ENCODE measurements around the gene NAT16.
"Not testable (repeated sequence)": the region's sequence is repeated elsewhere in the genome, so short reads cannot be mapped to it uniquely, and the experiment has no call there.

The NAT16 gene

DNA sequence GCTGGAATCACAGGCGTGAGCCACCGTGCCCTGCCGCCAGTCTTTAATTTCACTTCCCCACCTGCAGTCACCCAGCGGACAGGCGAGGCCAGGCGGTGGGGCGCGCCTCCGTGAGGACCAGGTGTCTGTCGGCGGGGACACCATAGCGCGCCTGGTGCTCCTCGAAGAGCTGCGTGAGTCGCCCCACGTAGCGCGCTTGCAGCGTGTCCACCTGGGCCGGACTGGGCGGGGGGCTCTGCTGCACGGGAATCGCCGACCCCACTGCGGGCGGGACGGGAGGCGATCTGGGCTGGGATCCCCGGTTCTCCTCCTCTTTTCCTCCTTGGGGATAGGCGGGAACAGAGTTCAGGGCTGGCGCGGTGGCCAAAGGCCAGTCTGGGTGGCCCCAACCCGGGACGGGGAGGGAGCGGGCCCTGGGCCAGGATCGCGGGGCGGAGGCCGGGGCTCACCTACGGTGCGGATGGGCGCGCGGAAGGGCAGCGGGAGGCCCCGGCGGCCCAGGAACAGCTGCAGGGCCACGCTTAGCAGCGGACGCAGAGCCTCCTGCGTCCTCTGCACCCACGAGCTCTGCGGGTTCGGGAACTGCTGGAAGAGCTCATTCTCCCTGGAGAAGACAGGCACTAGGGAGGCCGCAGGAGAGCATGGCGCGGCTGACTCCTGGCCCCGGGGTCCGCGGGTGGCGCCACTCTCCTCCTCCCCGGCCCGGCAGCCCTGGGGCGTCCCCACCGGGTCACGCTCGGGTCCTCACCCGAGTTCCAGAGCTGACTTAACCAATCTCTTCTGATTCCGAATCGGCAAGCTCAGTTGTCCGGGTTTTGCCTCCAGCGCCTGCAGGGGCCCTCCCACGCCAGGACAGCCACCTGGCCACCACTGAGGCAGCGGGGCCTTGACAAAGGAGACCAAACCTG lies 21.9 kb upstream of the NAT16 start:
- DNase-seq (ENCODE audit: low read depth in 2 of 2) = no peak

- DNase-seq (ENCODE audit: low read depth in 2 of 2) = no peak
These were observed 20.9 kb upstream of the NAT16 start, which contains the start of gene MOGAT3 for GRCh38 chr7:101200862-101201599. MOGAT3 (minus strand) TSS chr7:101201036; CDS start chr7:101200854, 182 bp downstream.

DNA sequence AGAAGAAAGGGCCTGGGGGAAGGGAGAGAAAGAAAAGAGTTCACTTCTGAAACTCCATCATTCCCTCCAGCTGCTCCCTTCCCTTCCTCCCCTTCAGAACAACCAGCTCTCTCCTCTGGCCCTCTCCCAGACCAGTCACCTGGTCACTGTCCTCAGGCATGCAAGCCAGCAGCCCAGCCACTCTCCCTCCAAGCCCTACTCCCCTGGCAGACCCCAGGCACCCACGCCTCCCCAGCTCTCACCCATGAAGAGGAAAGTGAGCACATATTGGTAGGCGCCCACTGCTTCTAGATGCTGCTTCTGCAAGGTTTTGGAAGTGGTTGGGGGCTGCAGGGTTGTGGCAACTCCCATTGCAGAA lies 20.4 kb upstream of the NAT16 start:
- no peak for DNase-seq (ENCODE audit: low read depth in 2 of 2)

DNA sequence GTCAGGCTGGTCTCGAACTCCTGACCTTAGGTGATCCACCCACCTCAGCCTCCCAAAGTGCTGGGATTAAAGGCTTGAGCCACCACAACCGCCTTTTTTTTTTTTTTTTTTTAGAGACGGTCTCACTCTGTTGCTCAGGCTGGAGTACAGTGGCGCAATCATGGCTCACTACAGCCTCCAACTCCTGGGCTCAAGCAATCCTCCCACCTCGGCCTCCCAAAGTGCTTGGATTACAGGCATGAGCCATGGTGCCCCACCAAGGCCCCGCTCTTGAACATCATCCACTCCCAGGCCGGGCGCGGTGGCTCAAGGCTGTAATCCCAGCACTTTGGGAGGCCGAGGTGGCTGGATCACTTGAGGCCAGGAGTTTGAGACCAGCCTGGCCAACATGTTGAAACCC lies 19.4 kb upstream of the NAT16 start:
- not testable (repeated sequence) for DNase-seq (ENCODE audit: low read depth in 2 of 2)

DNA sequence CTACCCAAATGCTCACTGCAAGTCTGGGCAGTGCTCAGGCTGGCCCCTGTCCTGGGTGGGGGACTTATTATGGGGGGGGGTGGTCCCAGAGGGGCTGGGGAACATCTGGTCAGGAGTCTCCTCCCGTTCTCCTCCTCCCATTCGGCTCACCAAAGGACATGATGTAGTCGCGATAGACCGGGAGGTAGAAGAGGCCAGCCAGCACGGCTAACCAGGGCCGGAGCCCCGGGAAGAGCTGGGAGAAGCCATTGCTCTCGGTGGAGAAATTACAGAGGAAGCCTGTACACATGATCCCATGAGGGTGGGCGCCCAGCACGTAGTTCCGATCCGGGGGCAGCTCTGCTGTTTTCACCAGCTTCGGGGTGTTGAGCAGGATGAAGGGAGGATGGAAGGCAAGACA lies 18.4 kb upstream of the NAT16 start:
- no peak for DNase-seq (ENCODE audit: low read depth in 2 of 2)

- no peak for DNase-seq (ENCODE audit: low read depth in 2 of 2)
These were observed 17.9 kb upstream of the NAT16 start for GRCh38 chr7:101197991-101198390.

- DNase-seq (ENCODE audit: low read depth in 2 of 2) = no peak
These were observed 15.8 kb upstream of the NAT16 start for GRCh38 chr7:101195884-101196283.

- no peak for DNase-seq (ENCODE audit: low read depth in 2 of 2)
These were observed 9.0 kb upstream of the NAT16 start for GRCh38 chr7:101189109-101189508.

DNA sequence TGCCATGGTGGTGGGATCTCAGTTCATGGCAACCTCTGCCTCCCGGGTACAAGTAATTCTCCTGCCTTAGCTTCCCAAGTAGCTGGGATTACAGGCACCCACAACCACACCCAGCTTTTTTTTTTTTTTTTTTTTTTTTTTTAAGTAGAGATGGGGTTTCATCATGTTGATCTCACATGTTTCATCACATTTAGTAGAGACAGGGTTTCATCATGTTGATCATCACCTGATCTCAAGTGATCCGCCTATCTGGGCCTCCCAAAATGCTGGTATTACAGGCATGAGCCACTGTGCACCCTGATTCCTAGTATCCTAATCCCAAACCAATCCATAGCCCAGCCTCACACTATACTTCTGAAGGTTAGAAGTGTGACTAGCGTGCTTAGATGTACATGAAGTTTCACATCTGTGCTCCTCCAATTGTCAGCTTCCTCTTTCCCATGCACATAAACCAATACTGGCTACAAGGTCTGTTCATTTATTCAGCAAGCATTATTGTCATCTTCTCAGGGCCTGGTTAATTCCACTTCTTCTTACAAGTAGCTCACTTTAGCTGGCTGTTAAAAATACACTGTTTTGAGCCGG lies 6.8 kb upstream of the NAT16 start:
- no peak for DNase-seq (ENCODE audit: low read depth in 2 of 2)

DNA sequence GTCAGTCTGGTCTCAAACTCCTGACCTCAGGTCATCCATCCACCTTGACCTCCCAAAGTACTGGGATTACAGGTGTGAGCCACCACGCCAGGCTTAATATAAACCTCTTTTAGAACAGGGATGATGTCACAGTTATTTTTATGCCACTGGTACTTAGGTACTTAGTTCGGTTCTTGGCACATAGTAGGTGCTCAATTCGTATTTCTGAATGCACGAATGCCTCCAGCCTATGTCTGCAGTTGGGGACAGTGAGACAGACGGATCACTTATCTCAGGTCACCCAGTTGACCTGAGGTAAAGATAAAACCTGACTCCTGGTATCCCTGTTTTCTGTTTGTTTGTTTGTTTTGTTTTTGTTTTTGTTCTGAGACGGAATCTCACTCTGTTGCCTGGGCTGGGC lies 6.1 kb upstream of the NAT16 start:
- DNase-seq (ENCODE audit: low read depth in 2 of 2) = no peak

- no peak for DNase-seq (ENCODE audit: low read depth in 2 of 2)
These were observed 5.3 kb upstream of the NAT16 start for GRCh38 chr7:101185258-101185839.

GRCh38 chr7:101179713-101180112 lies 380 bp downstream of the NAT16 start:
- DNase-seq (ENCODE audit: low read depth in 2 of 2) = no peak

DNA sequence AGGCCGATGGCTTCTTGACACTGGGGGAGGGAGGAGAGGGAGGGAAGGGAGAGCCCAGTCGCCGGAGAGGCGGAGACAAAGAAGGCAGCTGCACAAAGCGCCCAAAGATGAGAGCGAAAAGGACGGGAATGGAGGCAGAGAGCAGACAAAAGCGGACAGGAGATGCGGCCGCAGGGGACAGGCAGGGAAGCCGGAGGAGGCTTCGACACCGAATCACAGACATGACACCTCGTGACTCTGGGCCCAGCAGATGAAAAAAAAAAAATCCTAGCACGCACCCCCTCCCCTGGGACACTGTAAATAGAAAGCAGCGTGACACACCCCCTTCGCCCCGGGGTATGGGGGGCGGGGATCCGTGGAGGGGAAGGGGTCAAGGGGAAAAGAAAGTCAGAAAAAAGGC lies 976 bp downstream of the NAT16 start:
- no peak for DNase-seq (ENCODE audit: low read depth in 2 of 2)

GRCh38 chr7:101177644-101178043 lies 2.4 kb downstream of the NAT16 start:
- no peak for DNase-seq (ENCODE audit: low read depth in 2 of 2)

- DNase-seq (ENCODE audit: low read depth in 2 of 2) = no peak
These were observed 4.4 kb downstream of the NAT16 start for GRCh38 chr7:101175664-101176063.

DNA sequence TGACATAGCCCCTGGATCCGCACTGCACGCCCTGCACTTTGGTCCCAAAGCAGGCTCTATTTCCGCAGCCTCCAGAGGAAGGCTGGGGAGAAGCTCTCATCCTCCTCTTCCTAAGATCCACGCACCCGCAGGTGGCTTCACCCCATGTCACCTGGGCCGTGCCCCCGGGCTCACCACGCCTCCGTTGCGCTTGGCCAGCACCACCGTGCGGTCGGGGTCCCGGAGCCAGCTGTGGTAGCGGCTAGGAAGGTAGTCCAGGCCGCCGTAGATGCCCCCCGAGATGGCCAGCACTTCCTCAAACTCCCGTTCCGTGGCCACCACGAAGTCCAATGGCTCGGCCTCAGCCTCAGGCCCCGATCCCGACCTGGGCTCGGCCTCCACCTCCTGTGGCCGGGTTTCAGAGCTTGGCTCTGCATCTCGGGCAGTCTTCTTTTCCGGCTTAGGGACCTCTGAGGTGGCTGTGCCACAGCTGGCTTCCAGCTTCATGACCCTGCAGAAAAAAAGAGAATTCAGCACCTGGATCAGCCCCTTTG lies 5.7 kb downstream of the NAT16 start:
- no peak for DNase-seq (ENCODE audit: low read depth in 2 of 2)

DNA sequence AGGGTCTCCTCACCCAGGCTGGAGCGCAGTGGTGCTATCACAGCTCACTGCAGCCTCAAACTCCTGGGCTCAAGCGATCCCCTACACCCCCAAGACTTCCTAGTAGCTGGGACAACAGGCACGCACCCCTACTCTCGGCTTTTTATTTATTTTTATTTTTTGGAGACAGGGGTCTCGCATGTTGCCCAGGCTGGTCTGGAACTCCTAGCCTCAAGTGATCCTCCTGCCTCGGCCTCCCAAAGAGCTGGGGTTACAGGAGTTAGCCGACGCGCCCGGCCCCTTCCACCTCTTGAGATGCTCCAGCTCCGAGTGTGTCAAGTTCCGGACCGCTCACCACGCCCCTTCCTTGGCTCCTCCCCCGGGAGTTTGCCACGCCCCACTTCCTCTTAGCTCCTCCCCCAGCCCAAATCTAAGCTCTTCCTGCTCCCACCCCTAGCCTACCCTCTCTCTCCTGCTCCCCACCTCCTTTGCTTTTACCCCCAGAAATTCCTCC lies 6.3 kb downstream of the NAT16 start:
- DNase-seq (ENCODE audit: low read depth in 2 of 2) = peak in 1 of 2 donors; percentile 43

DNA sequence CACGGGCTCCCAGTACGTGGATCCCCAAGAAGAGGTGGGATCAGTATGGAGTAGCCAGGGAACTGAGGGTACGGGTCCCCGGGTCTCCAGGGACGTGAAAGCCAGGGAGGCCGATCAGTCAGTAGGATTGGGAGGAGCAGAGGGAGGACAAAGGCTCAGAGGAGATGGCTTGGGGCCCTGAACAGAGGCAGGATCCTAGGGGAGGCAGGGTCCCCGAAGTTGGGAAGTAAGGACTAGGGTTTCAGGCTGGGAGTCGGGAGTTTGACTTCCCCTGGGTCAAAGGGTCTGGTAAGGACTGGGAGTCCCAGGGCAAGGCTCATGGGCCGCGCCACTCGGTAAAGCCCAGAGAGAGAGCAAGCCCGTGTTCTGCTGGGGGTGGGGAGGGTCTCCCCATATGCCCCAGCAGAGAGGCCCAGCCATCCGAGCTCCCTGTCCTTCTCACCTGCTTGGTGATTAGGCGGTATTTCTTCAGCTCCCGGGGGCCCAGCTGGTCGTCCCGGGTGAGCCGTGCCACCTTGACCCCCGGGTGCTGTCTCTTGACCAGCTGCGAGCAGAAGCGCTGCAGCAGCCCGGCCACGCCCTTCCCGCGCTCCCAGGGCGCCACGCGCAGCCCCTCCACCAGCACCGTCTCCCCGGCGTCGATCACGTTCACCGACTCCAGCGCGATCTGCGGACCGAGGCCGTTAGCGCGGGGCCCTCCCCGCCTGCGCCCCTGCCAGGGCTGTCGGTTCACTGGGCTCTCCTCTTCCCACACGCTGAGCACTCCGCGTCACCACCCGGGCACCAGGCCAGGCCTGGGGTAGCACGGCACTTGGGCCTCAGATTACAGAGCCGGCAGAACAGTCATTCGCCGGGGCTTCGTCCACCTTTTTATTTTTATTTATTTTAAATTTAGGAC lies 7.0 kb downstream of the NAT16 start:
- DNase-seq (ENCODE audit: low read depth in 2 of 2) = no peak

DNA sequence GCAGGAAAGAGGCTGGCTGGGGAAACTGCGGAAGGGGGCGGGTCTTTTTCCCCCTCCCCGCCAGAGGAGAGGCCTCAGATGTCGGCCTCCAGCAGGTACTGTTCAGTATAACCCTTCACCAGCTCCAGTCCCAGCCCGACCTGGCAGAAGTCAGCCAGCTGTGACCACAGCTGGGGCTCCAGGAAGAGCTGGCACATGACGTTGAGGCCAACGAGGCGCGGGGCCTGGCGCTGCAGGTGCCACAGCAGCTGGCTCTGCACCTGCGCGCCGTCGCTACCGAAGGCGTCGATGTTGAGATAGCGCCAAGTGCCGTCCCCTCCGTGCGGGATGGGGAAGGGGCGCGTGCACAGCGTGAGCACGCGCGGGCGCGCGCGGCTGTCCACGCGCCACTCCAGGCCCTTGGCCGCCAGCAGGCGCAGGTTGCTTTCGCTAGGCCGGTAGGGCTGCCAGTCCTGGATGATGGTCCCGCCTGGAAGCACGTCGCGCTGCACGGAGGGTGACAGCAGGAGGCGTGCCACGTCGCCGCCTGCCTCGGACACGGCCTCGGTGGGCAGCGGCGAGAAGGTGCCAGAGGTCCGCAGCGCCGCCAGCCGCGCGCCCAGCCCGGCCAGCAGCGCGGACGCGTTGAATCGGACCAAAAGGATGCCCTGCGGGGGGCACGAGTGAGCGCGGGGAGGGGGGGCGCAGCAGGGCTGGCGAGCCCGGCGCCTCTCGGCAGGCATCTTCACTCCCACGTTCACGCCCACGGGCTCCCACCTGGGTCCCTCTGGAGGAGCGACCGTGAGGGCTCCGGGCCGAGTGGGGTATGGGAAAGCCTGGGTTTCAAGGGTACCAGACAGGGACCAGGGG lies 7.9 kb downstream of the NAT16 start:
- DNase-seq (ENCODE audit: low read depth in 2 of 2) = no peak

GRCh38 chr7:101171442-101171837 lies 8.7 kb downstream of the NAT16 start:
- DNase-seq (ENCODE audit: low read depth in 2 of 2) = no peak
